Astrocyte of the spinal cord (primary cell): ENCODE data around the gene RPS27A.
"Not testable (repeated sequence)": the region's sequence is repeated elsewhere in the genome, so short reads cannot be mapped to it uniquely, and the experiment has no call there.

Experiments
- DNase-seq: peaks from one replicate; pipeline ENCODE4 v3.0.0; 2011; ENCODE audit warnings: low read depth, low spot score
- H3K4me3 ChIP-seq: 2 replicates; pipeline ENCODE4 v1.5.1; 2011; ENCODE audit warnings: low read depth, mild to moderate bottlenecking, low read length, moderate library complexity
- CTCF ChIP-seq: IDR thresholded peaks from 2 replicates; pipeline ENCODE4 v1.5.1; 2012; ENCODE audit warnings: low read depth, mild to moderate bottlenecking, low read length, inconsistent platforms
- in situ Hi-C: cut with HindIII; loops from 2 replicates; pipeline ENCODE4 v1.10.0; 2017; ENCODE audit warnings: low sequenced_read_pairs

RPS27A gene

GRCh38 chr2:55268907-55269644 is 36.6 kb downstream of the RPS27A start, which contains the start of gene MTIF2:
Gene MTIF2 (minus strand): TSS chr2:55269231. CDS start chr2:55263858, 5,373 bp downstream.
- in situ Hi-C loops = no loop called here
- no peak for TF ChIP-seq CTCF
- DNase-seq = peak; percentile 95
- H3K4me3 ChIP-seq = peak within 1 kb of the TSS; percentile 80

GRCh38 chr2:55269645-55269990 is 37.1 kb downstream of the RPS27A start:
- H3K4me3 ChIP-seq = peak overlapping the region; percentile 80
- TF ChIP-seq CTCF = no peak
- peak; percentile 8 for DNase-seq
- in situ Hi-C loops = no loop called here

- in situ Hi-C loops, H3K4me3 ChIP-seq, DNase-seq: not testable (repeated sequence)
Observed at GRCh38 chr2:55274346-55274745, 41.9 kb downstream of the RPS27A start.

- no peak for TF ChIP-seq CTCF
- no peak overlapping the region for H3K4me3 ChIP-seq
- in situ Hi-C loops = no loop called here
- no peak for DNase-seq
Observed at GRCh38 chr2:55277310-55277709, 44.8 kb downstream of the RPS27A start.

- in situ Hi-C loops, DNase-seq, H3K4me3 ChIP-seq: not testable (repeated sequence)
Observed at GRCh38 chr2:55279214-55279835, 46.8 kb downstream of the RPS27A start.

- in situ Hi-C loops, H3K4me3 ChIP-seq, DNase-seq: not testable (repeated sequence)
Observed at GRCh38 chr2:55279859-55280424, 47.5 kb downstream of the RPS27A start.

GRCh38 chr2:55280851-55281546 is 48.5 kb downstream of the RPS27A start:
- DNase-seq, in situ Hi-C loops, H3K4me3 ChIP-seq: not testable (repeated sequence)

- in situ Hi-C loops = no loop called here
- peak; percentile 82 for DNase-seq
- TF ChIP-seq CTCF = no peak
- H3K4me3 ChIP-seq = peak overlapping the region; percentile 63
Observed at GRCh38 chr2:55282110-55282917, 49.8 kb downstream of the RPS27A start.
